Adrenal gland (tissue), 12 donors: ENCODE results near the gene PTCSC3. TPM values are rescaled to one million over a fixed set of nuclear protein-coding genes. Genes with fewer than 3 reads are reported as not detected.

Experiments
- DNase-seq, 7 donors: peaks; one replicate each; pipeline ENCODE4 v3.0.0-alpha.2; 2019 to 2020
- H3K27ac ChIP-seq, 5 donors: fragments of 200-600 bp; sonication (generic) in 4 of 5; 1 replicate in 3 of 5; 2 replicates in 2 of 5; pipeline versions ENCODE4 v1.5.1 to v1.8.0; 2016 to 2020; ENCODE audit warnings: mild to moderate bottlenecking in 1 of 5
- H3K27me3 ChIP-seq: fragments of 200-600 bp; 2 replicates; pipeline ENCODE4 v1.8.0; 2021
- H3K36me3 ChIP-seq, 2 donors: fragments of 200-600 bp; replicated peaks in 1 of 2; 1 replicate in 1 of 2; 2 replicates in 1 of 2; pipeline versions ENCODE4 v1.5.1 to v1.8.0; 2018 to 2022
- H3K4me1 ChIP-seq, 2 donors: fragments of 200-600 bp; replicated peaks in 1 of 2; 1 replicate in 1 of 2; 2 replicates in 1 of 2; pipeline versions ENCODE4 v1.5.1 to v1.8.0; 2018 to 2021
- H3K4me3 ChIP-seq, 4 donors: fragments of 200-600 bp; sonication (generic) in 3 of 4; one replicate each; pipeline ENCODE4 v1.5.1; 2016 to 2018
- H3K9me3 ChIP-seq, 3 donors: fragments of 200-600 bp; sonication (generic) in 1 of 3; replicated peaks in 1 of 3; 1 replicate in 2 of 3; 2 replicates in 1 of 3; pipeline versions ENCODE4 v1.5.1 to v1.8.0; 2016 to 2021
- CTCF ChIP-seq, 6 experiments: fragments of 450-650 bp in 4 of 6; fragments of 200-600 bp in 2 of 6; sonication (generic) in 1 of 6; IDR thresholded peaks; 1 replicate in 5 of 6; 2 replicates in 1 of 6; pipeline versions ENCODE4 v1.5.1 to v1.8.0; 2016 to 2021; ENCODE audit warnings: antibody characterized with exemption in 6 of 6, mild to moderate bottlenecking in 2 of 6, moderate library complexity in 1 of 6
- POLR2A ChIP-seq, 2 donors: fragments of 450-650 bp; IDR thresholded peaks; one replicate each; pipeline ENCODE4 v1.6.1; 2017; ENCODE audit warnings: antibody characterized with exemption in 2 of 2, mild to moderate bottlenecking in 2 of 2, moderate library complexity in 1 of 2
- WGBS, 4 donors: extraction: QIAGEN DNeasy Blood & Tissue Kit in 2 of 4; methylation state at CpG; one replicate each; pipeline versions ENCODE4 v1.1.5 to v1.1.7; 2013 to 2017; 5-methylcytosine and 5-hydroxymethylcytosine counted together
- intact Hi-C, 2 donors: fragments of 100-400 bp; cut with DNase I; formaldehyde crosslinking; loops; one replicate each; pipeline versions ENCODE4 v1.14.1 to v1.15.0; 2022 to 2023
- polyA plus RNA-seq, 3 donors: library from polyadenylated mRNA; stranded (reverse); fragments of 200-250 nt in 2 of 3; fragments of 350-450 nt in 1 of 3; fragmentation: Illumina TruSeq in 1 of 3; extraction: RNeasy Lipid Tissue Mini Kit (QIAGEN cat#74804) in 1 of 3; gene quantifications; one replicate each; pipeline ENCODE4 v1.2.3, GENCODE V29; 2013 to 2014
- total RNA-seq, 9 donors: library from RNA; depleted of rRNA in 4 of 9; stranded (reverse); fragments of >200 nt in 4 of 9; fragments of 120-200 nt in 1 of 9; fragmentation: NEBNext Ultra II Directional in 1 of 9; extraction: Animal tissue kit (Norgen Biotek cat#: 25700) in 1 of 9; gene quantifications; one replicate each; pipeline versions ENCODE4 v1.1.0 to v1.2.4, GENCODE V29; 2013 to 2023
- donor health status: healthy with polysubstance abuse.
- donor health status: Bipolar disorder and iron deficiency.
- donor health status: DM: yes; HTN: yes; CAD: no.
- donor health status: DM: no; HTN: no; CAD: no.
- donor health status: DM: no; HTN: no; CAD: no.
- donor health status: DM: yes; HTN: yes; CAD: no.

The PTCSC3 gene
- total and polyA plus RNA-seq, 12 donors = not detected

- 62 to 70% (median 65%) methylated on average over 5 of the region's 5 CpGs for WGBS, 4 donors
- TF ChIP-seq CTCF (IDR thresholded peaks at IDR 0.05) (no peak), POLR2A (IDR thresholded peaks at IDR 0.05) (no peak)
- intact Hi-C loops = no loop called here
- Histone ChIP-seq H3K27ac (no peak overlapping the region), H3K36me3 (no peaks in the 10 kb centered on the region), H3K4me1 (no peaks in the 10 kb centered on the region), H3K9me3 (no peaks in the 10 kb centered on the region), H3K27me3 (no peaks in the 10 kb centered on the region), H3K4me3 (no peak overlapping the region)
- no peak for DNase-seq
Measured at GRCh38 chr14:36222952-36223468, 46.5 kb upstream of the PTCSC3 start.

- Histone ChIP-seq H3K4me3 (no peak overlapping the region), H3K27ac (no peak overlapping the region), H3K27me3 (no peaks in the 10 kb centered on the region), H3K9me3 (no peaks in the 10 kb centered on the region), H3K36me3 (no peaks in the 10 kb centered on the region), H3K4me1 (no peaks in the 10 kb centered on the region)
- no peak for DNase-seq
- intact Hi-C loops = no loop called here
- TF ChIP-seq POLR2A (IDR thresholded peaks at IDR 0.05) (no peak), CTCF (IDR thresholded peaks at IDR 0.05) (no peak)
Measured at GRCh38 chr14:36222337-36222736, 45.8 kb upstream of the PTCSC3 start.

GRCh38 chr14:36221112-36221511 is 44.6 kb upstream of the PTCSC3 start:
- Histone ChIP-seq H3K4me3 (no peak overlapping the region), H3K36me3 (no peaks in the 10 kb centered on the region), H3K4me1 (no peaks in the 10 kb centered on the region), H3K9me3 (no peaks in the 10 kb centered on the region), H3K27me3 (no peaks in the 10 kb centered on the region), H3K27ac (no peak overlapping the region)
- WGBS, 4 donors = 59 to 76% (median 65%) methylated on average over 2 of the region's 2 CpGs
- TF ChIP-seq CTCF (IDR thresholded peaks at IDR 0.05) = no peak
- TF ChIP-seq POLR2A (IDR thresholded peaks at IDR 0.05) = no peak
- intact Hi-C loops = no loop called here
- no peak for DNase-seq

- Histone ChIP-seq H3K27ac (no peak overlapping the region), H3K27me3 (no peaks in the 10 kb centered on the region), H3K9me3 (no peaks in the 10 kb centered on the region), H3K36me3 (no peaks in the 10 kb centered on the region), H3K4me1 (no peaks in the 10 kb centered on the region), H3K4me3 (no peak overlapping the region)
- TF ChIP-seq CTCF (IDR thresholded peaks at IDR 0.05) = no peak
- intact Hi-C loops = no loop called here
- WGBS, 4 donors = 40 to 74% (median 55%) methylated on average over 2 of the region's 2 CpGs
- no peak for DNase-seq
Measured at GRCh38 chr14:36217732-36218131, 41.2 kb upstream of the PTCSC3 start.
